Gastroesophageal sphincter (tissue), 4 donors: ENCODE data around the gene OPCML. TPM values are rescaled to one million over a fixed set of nuclear protein-coding genes. Genes with fewer than 3 reads are reported as not detected.

Source experiments
- ATAC-seq: fragments of 150-250 bp; one replicate; pipeline ENCODE4 v1.9.1; 2016; ENCODE audit warnings: mild to moderate bottlenecking, moderate library complexity
- H3K27ac ChIP-seq, 4 donors: fragments of 200-600 bp; sonication (generic) in 3 of 4; 1 replicate in 3 of 4; 2 replicates in 1 of 4; pipeline ENCODE4 v1.5.1; 2016 to 2019
- H3K27me3 ChIP-seq: fragments of 200-600 bp; sonication (generic); one replicate; pipeline ENCODE4 v1.5.1; 2019
- H3K36me3 ChIP-seq, 2 donors: fragments of 200-600 bp; sonication (generic); one replicate each; pipeline ENCODE4 v1.5.1; 2019; ENCODE audit warnings: control low read depth in 1 of 2
- H3K4me1 ChIP-seq, 3 donors: fragments of 200-600 bp; sonication (generic); 1 replicate in 2 of 3; 2 replicates in 1 of 3; pipeline ENCODE4 v1.5.1; 2016 to 2019; ENCODE audit warnings: control low read depth in 2 of 3
- H3K4me3 ChIP-seq, 2 donors: fragments of 200-600 bp; sonication (generic); one replicate each; pipeline ENCODE4 v1.5.1; 2019; ENCODE audit warnings: mild to moderate bottlenecking in 1 of 2, moderate library complexity in 1 of 2
- H3K9me3 ChIP-seq, 3 donors: fragments of 200-600 bp; sonication (generic); one replicate each; pipeline ENCODE4 v1.5.1; 2017 to 2019; ENCODE audit warnings: control low read depth in 2 of 3
- CTCF ChIP-seq, 4 experiments: fragments of 200-600 bp in 2 of 4; fragments of 450-650 bp in 2 of 4; sonication (generic) in 1 of 4; IDR thresholded peaks; one replicate each; pipeline ENCODE4 v1.5.1; 2017 to 2019; ENCODE audit warnings: antibody characterized with exemption in 4 of 4, mild to moderate bottlenecking in 2 of 4, moderate library complexity in 2 of 4
- EP300 ChIP-seq: sonication (generic); formaldehyde crosslinking; IDR thresholded peaks from one replicate; pipeline ENCODE4 v1.6.1; 2017; ENCODE audit warnings: antibody characterized with exemption, mild to moderate bottlenecking
- POLR2A ChIP-seq, 2 donors: fragments of 450-650 bp; IDR thresholded peaks; one replicate each; pipeline ENCODE4 v1.6.1; 2017; ENCODE audit warnings: antibody characterized with exemption in 2 of 2, mild to moderate bottlenecking in 2 of 2, moderate library complexity in 1 of 2
- POLR2AphosphoS5 ChIP-seq: sonication (generic); formaldehyde crosslinking; IDR thresholded peaks from one replicate; pipeline ENCODE4 v1.6.1; 2017; ENCODE audit warnings: antibody characterized with exemption
- WGBS, 2 donors: methylation state at CpG; one replicate each; pipeline ENCODE4 v1.1.5; 2018; ENCODE audit warnings: low coverage in 1 of 2; 5-methylcytosine and 5-hydroxymethylcytosine counted together
- total RNA-seq, 4 donors: library from RNA; depleted of rRNA; stranded (reverse); fragments of >200 nt; gene quantifications; one replicate each; pipeline ENCODE4 v1.1.0, GENCODE V29; 2016

The OPCML gene
- total RNA-seq, 4 donors from 2014 or later: 0.13 to 0.93 (median 0.33) TPM

DNA sequence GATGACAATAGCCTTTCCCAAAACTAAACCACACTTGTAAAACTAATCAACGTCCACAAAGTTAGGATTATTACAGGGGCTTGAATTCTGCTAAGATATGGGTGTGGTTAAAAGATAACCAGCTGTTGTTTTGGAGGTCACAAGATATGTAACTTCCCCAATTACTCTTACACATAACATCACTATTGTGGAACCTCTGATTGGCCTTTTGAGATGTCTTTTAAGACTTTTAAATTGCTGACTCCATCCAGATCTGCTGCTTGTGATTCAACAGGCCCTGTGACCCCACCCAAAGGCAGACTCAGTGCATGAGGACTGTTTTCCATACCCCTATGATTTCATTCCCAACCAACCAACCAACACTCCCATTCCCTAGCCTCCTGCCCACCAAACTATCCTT is 893.9 kb downstream of the OPCML start:
- Histone ChIP-seq H3K4me3 (no peak overlapping the region), H3K9me3 (no peaks in the 10 kb centered on the region), H3K27ac (no peak overlapping the region), H3K4me1 (no peaks in the 10 kb centered on the region), H3K36me3 (no peaks in the 10 kb centered on the region), H3K27me3 (no peaks in the 10 kb centered on the region)
- TF ChIP-seq CTCF (IDR thresholded peaks at IDR 0.05) (no peak), POLR2AphosphoS5 (no peak), POLR2A (IDR thresholded peaks at IDR 0.05) (no peak), EP300 (no peak)
- ATAC-seq: no peak
- 54 to 64% methylated on average over 1 of the region's 1 CpG for WGBS, 2 donors

DNA sequence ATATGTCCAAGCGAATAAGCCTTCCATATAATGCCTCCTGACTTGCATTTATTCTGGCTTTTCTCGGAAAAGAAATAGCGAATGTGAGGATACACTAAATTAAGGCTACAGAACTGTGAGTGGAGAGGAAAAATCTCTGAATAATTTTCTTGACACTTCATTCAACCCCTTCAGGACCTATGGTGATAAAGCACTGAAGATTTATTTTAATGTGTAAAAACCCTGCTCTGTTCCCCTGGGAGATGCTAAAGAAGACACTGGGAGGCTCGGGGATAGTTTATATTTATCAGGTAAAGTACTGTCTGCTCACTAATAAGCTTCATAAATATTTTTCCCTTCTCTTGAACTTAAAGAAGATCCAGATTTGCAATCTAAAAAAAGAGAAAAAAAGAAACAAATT is 895.8 kb downstream of the OPCML start:
- H3K4me3 ChIP-seq: no peak overlapping the region
- H3K27ac ChIP-seq: no peak overlapping the region
- WGBS, 2 donors: 74 to 76% methylated on average over 4 of the region's 4 CpGs
- no peaks in the 10 kb centered on the region for H3K9me3 ChIP-seq
- H3K27me3 ChIP-seq: no peaks in the 10 kb centered on the region
- no peaks in the 10 kb centered on the region for H3K36me3 ChIP-seq
- ATAC-seq: no peak
- no peaks in the 10 kb centered on the region for H3K4me1 ChIP-seq
- TF ChIP-seq POLR2AphosphoS5: no peak

DNA sequence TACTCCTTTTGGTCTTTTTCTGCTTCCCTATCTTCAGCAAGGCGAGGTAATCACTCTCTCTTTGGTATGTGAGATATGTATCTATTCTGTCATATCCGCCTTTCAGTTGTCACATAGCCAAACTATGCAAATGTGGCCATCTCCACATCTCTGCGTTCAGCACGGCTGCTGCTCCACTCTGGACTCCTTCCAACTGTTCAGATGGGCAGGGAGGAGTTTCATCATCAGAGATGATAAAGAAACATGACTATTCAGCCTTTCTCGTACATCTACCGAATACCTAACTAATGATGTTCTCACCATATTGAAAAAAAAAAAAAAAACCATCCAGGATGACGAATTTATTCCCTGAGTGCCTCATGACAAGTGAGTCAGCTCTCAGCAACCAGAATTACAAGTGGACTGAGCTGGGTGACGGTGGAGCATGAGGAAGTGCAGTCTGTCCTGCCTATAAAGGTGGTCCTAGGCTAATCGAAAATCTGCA is 899.6 kb downstream of the OPCML start:
- H3K36me3 ChIP-seq: no peaks in the 10 kb centered on the region
- H3K4me3 ChIP-seq: no peak overlapping the region
- no peaks in the 10 kb centered on the region for H3K9me3 ChIP-seq
- H3K4me1 ChIP-seq: no peaks in the 10 kb centered on the region
- H3K27me3 ChIP-seq: no peaks in the 10 kb centered on the region
- WGBS, 2 donors: 74 to 84% methylated on average over 4 to 9 of the region's 9 CpGs
- no peak for TF ChIP-seq POLR2A (IDR thresholded peaks at IDR 0.05)
- no peak for TF ChIP-seq CTCF (IDR thresholded peaks at IDR 0.05)
- TF ChIP-seq POLR2AphosphoS5: no peak
- TF ChIP-seq EP300: no peak
- H3K27ac ChIP-seq: no peak overlapping the region
- peak; percentile 25 for ATAC-seq

DNA sequence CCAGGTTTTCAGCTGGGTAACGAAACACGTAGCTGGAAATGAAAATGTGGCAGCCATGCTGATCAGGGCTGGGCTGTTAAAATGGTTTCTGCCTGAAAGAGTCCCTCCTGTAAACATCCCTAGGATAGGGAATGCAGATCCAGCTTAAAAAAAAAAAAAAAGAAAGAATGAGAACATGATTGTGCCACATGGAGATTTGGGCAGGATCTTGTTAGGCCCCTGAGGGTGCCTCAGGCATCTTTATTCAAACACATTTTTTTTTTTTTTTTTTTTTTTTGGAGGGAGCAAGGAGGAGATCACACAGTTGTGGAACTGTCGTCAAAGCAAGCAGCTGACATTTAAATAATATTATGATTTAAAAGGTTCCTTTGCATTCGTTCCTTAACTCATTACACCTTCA is 900.3 kb downstream of the OPCML start:
- Histone ChIP-seq H3K4me3 (no peak overlapping the region), H3K27ac (no peak overlapping the region), H3K4me1 (no peaks in the 10 kb centered on the region), H3K36me3 (no peaks in the 10 kb centered on the region), H3K9me3 (no peaks in the 10 kb centered on the region), H3K27me3 (no peaks in the 10 kb centered on the region)
- no peak for ATAC-seq
- TF ChIP-seq EP300: no peak
- TF ChIP-seq POLR2A (IDR thresholded peaks at IDR 0.05): no peak
- TF ChIP-seq CTCF (IDR thresholded peaks at IDR 0.05): no peak
- no peak for TF ChIP-seq POLR2AphosphoS5
- 77 to 82% methylated on average over 4 of the region's 4 CpGs for WGBS, 2 donors

GRCh38 chr11:132627981-132628380 is 904.3 kb downstream of the OPCML start:
- no peaks in the 10 kb centered on the region for H3K9me3 ChIP-seq
- no peaks in the 10 kb centered on the region for H3K27me3 ChIP-seq
- no peak for ATAC-seq
- no peaks in the 10 kb centered on the region for H3K4me1 ChIP-seq
- no peak overlapping the region for H3K4me3 ChIP-seq
- H3K27ac ChIP-seq: no peak overlapping the region
- H3K36me3 ChIP-seq: no peaks in the 10 kb centered on the region
- 65 to 87% methylated on average over 3 of the region's 3 CpGs for WGBS, 2 donors
- TF ChIP-seq CTCF (IDR thresholded peaks at IDR 0.05) (no peak), POLR2A (IDR thresholded peaks at IDR 0.05) (no peak), EP300 (no peak), POLR2AphosphoS5 (no peak)
